SH-SY5Y (cell line): Measurements from ENCODE around the gene HSPA8.

ENCODE experiments used
- GATA2 ChIP-seq: IDR thresholded peaks from 2 replicates; pipeline ENCODE4 v1.6.1; 2011; ENCODE audit warnings: mild to moderate bottlenecking, low read depth, low read length
- GATA3 ChIP-seq: IDR thresholded peaks from 2 replicates; pipeline ENCODE4 v1.6.1; 2011; ENCODE audit warnings: low read depth, mild to moderate bottlenecking, low read length, moderate library complexity

HSPA8 gene

GRCh38 chr11:123034597-123034996 lies 27.3 kb downstream of the HSPA8 start:
- TF ChIP-seq GATA2 (no peak), GATA3 (no peak)

- TF ChIP-seq GATA2 = no peak
- no peak for TF ChIP-seq GATA3
Measured at GRCh38 chr11:123033895-123034294, 28.0 kb downstream of the HSPA8 start.

GRCh38 chr11:123030517-123030916 lies 31.4 kb downstream of the HSPA8 start:
- TF ChIP-seq GATA2 = no peak
- no peak for TF ChIP-seq GATA3

GRCh38 chr11:123020968-123021367 lies 41.0 kb downstream of the HSPA8 start:
- TF ChIP-seq GATA3 = no peak

GRCh38 chr11:123018702-123019101 lies 43.2 kb downstream of the HSPA8 start:
- no peak for TF ChIP-seq GATA3
- no peak for TF ChIP-seq GATA2

- TF ChIP-seq GATA2 = no peak
- no peak for TF ChIP-seq GATA3
Measured at GRCh38 chr11:123011510-123011909, 50.4 kb downstream of the HSPA8 start.
